GM18858 (cell line): Measurements from ENCODE around the gene TMEM218.

Experiments
- ATAC-seq: cut with Tn5 transposase; IDR thresholded peaks from one replicate; pipeline ENCODE4 v1.9.1; 2021; ENCODE audit not compliant: unreplicated experiment

TMEM218 gene

DNA sequence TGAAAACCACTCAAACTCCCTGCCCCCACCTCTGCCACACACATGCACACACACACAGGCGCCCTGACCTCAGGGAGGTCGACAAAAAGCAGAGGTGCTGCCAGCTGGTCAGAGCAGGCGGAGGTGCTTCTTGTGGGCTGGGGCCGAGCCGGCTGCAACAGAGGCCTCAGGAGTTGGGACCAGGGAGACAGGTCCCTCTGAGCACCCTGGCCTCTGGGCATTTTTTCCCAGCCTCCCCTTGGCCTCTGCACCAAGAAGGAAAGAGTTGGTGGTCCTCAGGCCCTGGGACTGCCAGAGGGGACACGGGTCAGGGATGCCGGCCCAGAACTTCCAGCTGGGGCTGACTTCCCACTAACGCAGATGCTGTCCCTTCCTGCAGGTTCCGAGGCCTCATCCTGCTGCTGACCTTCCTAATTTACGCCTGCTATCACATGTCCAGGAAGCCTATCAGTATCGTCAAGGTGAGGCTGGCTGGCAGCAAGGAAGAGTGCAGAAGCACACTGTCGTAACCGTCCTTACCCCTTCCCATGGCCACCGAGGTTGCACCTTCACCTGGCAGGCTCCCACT, 35.0 kb downstream of the TMEM218 start:
- no peak for ATAC-seq

DNA sequence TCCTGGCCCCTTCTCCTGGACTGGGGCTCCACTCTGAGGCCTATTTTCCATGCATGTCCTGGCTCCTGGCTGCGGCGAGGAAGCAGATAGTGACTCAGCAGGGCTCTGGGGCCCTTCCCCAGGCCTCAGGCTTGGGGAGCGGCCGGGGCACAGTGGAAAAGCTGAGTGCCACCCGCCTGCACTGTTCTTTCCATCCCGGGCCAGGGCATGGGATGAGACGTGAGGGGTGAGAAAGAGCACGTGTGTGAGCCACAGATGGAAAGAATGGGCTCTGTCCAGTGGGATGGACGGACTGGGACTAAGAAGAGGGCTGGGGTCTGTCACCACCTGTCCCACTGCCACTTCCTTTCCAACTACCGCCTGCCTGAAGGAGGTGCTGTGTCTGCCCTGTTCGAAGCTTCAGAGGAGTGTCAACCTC, 35.5 kb downstream of the TMEM218 start:
- no peak for ATAC-seq

DNA sequence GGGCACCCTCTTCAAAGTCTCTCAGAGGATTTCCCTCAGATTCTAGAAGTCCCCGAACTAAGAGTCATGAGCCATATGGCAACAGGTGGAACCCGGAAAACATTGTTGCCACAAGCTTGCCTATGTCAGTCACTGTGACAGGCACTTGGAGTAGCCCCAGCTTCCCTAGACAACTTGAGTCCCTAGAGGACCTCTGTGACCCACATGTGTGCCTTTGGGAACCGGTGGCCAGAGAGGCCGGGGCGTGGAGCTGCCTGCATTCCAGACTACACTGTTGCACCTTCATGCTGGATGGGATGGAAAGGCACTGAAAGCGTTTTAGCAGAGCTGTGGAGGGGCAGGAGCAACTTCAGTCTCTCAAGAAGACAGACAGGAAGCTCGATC, 36.2 kb downstream of the TMEM218 start:
- ATAC-seq = no peak

DNA sequence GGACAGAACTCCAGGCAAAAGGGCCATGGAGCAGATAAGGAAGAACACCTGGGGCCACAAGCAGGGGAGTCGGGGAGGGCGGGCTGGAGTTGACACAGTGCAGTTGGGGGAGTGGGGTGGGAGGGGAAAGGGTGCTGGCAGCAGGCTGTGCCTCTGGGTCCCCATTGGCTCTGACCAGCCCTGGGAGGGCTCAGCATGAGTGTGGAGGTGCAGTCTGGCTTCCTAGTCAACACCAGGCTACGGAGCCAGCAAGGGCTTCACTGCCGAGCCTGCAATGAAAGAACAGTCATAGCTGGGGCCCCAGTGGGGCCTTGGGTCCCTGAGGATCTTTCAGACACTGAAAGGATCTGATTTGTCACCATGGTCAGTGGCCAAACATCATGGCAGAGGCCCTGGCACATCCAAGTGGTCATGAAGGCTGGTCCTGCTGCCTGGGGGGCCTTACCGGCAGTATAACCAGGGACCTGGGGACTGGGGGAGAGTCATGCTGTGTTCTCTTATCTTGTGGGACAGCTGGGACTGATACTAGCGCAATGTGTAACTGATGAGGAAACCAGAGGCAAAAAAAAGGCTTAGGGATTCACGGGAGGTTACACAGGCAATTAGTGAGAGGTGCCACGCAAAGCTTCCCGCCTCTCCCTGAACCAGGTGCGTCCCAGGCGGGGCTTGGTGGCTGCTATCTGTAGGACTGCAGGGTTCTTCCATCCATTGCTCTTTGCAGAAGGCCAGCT, 36.8 kb downstream of the TMEM218 start:
- no peak for ATAC-seq

DNA sequence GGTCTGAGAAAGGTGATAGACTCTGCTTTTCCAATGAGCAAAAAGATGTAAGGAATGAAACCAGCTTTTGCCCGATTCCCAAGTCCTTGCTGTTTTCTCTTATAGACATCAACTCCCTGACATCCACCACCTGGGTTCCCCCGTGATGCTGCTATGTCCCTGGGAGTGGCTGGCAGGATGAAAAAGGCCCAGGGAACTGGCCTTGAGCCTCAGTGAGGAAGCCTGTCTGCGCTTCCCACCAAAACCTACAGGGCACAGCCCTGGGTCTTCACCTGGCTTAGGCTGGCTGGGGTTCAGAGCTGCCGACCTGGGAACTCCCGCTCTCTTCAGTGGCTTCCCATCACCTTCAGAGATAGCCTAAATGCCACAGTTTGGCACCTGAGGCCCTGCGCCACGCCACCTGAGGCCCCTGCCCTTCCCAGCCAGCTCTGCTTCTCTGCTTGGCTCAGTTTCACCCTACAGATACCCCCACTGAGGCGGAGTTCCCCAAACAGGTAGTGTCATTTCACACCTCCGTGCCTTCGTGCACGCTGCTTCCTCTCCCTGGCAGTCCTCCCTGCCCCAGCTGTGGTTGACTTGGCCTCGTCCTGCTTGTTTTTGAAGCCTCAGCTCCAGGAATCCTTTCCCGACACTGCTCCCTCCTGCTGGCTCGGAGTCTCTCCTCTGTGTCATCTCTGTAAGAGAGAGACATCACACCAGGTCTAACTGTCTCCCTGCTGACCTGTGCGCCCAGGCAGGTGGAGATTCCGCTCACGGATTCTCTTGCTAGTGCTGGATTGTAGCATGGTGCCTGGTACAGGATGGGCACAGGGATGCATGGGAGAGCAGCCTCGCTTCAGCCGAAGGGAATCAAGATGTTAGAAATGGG, 37.6 kb downstream of the TMEM218 start:
- ATAC-seq = no peak

DNA sequence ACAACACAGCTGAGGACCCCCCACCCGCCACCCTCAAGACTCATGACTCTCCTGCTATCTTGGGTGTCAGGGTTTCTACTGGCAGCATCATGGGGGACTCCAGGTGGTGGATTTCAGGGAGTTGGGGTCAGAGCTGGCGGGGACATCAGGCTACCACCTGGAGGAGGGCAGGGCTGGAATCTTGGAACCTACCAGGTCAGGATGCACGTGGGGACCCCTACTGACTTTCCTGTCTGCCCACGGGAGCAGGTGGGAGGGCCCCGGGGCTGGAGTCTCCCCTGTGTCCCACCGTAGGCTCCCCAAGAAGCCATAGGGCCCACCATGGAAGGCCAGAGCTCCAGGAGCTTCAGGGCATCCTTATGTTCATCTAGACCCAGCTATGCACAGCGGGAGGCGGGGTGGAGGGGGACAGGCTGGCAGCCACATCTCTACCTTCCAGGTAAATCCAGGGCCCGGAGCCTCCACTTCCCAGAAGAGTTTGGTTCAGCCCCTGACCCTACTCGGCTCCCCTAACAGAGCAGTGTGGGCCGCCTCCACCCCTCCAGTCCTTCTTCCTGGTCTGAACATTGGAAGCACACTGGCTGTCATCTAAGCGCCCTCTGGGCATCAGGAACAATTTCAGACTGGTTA, 38.4 kb downstream of the TMEM218 start:
- ATAC-seq = no peak

DNA sequence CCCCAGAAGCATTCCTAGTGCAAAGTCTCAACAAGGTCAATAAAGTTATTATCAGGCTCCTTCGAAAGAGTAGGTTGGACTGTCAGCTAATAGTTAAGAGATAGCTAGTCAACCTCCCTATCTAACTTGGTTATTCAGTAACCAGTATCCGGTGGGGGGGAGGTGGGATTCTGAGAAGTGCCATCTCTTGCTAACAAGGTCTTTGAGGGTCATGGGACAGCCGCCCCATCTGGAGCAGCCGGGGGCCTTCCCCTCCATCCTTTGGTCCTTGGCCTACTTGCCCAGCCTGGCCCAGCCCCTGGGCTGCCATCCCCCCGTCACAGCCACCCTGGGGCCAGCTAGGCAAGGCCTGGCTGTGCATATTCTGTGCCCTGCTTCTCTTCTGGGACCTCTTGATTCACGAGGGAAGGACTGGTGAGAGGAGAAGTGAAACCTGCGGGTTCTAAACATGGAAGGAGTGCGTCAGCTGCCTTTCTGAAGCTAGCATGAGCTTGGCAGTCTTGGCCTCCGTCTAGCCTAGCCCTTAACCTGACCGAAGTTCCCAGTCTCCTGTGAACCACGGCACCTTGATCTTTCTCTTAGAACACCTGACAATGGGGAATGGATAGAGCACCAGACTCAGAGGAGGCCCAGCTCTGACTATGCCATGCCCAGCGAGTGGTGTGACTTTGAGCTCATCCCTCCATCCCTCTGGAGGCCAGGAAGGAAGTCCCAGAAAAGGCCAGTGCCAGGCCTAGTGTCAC, 39.0 kb downstream of the TMEM218 start:
- ATAC-seq = peak; percentile 74

DNA sequence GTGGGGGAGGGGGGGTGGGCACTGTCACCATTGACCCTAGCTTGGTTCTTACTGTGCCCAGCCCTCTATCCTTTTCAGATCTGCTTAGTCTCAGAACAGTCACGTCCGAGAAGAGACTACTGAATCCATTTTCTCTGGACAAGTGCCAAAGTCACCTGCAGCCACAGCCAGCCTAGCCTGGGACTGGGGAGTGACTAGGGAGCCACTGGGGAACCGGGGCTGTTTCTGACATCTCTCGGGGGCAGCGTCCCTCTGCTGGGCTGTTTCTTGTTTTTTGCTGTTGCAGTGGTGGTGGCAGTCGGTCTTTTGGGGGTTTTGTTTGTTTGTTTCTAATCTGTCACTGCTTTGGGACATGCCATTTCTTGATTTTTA, 39.6 kb downstream of the TMEM218 start:
- ATAC-seq = no peak

DNA sequence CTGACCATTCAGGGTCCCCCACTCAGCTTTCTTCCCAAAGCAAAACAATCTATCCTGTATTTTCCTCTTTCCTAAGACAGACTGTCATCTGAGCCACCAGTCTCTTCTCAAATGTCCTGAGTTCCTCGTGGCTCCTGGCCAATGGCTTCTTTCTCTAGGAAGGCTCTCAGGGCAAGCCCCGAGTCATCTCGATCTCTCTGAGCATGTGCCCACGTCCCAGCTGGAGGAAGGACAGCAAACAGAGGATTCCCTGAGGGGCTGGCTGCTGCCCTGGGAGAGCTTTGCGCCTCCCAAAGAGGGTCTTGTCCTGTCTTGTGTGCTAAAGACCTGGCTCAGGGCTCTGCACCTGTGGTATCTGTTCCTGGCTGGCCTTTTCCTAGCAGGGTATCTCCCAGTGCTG, 40.0 kb downstream of the TMEM218 start:
- ATAC-seq = no peak

DNA sequence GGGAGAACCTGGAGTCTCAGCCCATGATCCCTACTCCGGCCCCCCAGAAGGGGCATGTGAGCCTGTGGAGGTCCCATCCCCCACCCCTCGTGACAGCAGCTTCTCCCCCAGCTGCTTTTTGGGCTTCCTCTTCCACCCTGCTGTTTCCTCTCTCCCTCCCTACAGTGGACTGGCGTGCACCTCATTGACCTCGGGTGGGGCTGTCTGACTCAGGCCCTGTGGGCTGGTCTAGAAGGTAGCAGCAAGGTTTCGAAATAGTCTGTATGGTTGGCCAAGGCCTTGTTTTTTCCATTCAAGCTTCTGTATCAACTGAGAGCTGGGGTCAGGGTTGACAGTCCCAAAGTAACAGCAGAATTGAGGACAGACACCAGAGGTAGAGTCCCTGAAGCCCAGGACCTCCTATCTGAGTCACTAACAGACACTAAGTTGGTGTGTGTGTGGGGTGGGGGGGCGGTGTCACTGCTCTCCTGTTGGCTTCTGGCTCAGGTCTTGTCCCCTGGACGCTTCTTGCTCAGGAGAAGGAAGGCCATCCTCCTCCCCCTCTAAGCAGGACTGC, 40.6 kb downstream of the TMEM218 start:
- ATAC-seq = peak; percentile 69

DNA sequence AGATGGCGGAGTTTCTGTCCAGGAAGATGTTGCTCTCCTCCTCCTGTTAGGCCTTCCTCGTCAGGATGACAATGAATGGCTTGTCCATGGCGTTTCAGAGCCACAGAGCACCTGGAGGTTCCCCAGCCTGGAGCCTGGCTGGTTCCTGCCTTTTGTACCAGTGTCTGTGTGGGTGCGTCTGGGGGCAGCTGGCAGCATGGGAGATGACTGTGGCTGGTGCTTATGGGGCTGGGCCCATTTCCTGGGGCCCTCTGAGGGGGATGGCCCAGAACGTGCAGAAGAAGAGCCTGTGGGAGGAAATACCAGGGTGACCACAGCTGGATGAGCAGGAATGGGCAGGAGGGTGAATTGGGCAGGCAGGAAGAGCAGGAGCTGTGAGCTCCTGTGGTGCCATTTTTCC, 41.6 kb downstream of the TMEM218 start:
- no peak for ATAC-seq

DNA sequence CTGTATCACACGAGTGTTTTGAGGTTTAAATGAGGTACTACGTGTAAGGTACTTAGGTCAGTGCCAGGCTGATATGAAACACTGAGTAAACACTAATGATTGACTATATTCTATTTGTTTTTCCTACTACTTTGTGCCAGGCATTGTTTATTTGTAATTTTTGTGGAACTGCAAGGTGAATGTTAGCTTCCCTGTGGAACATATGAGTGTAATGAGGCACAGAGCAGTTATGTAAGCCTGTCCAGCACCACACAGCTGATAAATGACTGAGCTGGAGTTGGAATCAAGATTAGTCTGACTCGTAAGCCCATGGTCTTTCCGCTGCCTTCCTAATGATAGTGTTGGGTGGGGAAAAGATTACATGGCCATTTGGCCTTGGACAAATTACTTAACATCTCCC, 42.4 kb downstream of the TMEM218 start:
- ATAC-seq = no peak

DNA sequence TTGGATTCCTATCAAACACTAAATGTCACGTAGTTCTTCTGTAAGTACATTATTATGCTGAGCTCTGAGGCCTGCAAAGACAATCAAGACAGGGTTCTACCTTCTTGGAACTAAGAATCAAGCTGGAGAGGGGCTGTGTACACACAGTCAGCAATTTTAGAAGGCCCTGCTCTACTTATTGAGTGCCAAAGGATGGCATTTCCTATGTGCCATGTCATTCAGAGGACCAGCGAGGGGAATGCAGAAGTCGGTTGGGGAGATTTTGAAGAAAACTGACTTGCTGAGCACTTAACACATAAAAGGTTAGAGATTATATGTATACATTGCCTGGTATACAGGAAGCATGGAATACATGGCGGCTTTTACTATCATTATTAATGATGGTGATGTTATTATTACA, 43.1 kb downstream of the TMEM218 start:
- ATAC-seq = no peak

DNA sequence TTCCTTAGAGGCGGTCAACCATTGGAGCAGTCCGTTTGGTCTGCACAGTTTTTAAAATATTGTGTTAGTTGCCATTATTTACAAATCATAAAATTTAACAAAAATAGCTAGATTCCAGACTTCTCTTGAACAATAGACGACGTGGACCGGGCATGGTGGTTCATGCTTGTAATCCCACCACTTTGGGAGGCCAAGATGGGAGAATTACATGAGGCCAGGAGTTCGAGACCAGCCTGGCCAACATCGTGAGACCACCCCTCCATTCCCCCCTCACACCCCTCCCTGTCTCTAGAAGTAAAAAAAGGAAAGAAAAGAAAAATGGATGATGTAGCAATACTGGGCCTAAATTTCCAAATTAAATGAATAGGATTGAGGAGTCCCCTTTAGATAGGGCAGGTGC, 47.4 kb downstream of the TMEM218 start:
- no peak for ATAC-seq

DNA sequence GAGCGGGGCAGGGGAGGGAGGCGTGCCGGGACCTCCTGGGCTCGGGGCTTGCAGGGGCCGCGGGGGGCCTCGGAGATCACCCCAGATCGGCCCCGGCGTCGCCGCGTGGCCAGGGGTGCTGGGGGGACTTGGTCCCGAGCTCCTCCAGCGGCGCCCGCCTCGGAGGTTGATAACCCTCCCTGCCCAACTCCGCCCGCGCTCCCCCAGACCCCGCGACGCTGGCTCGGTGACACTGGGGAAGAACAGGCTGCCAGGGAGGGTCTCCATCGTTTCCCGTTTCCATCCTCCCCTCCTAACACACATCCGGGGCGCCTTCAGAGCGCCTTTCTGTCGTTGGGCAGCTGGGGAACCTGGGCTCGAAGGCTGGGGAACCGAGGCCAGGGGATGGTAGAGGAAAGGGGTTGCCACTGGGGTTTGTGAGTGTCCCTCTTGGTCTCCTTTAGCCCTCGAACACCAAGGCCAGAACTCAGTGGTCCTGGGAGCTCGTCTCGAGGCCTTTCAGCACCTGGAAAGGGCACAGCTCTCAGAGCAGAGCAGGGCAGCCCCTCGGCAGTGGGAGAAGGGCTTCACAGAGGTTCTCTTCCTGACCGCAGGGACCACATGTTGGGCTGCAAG, 47.9 kb downstream of the TMEM218 start:
- peak; percentile 15 for ATAC-seq

DNA sequence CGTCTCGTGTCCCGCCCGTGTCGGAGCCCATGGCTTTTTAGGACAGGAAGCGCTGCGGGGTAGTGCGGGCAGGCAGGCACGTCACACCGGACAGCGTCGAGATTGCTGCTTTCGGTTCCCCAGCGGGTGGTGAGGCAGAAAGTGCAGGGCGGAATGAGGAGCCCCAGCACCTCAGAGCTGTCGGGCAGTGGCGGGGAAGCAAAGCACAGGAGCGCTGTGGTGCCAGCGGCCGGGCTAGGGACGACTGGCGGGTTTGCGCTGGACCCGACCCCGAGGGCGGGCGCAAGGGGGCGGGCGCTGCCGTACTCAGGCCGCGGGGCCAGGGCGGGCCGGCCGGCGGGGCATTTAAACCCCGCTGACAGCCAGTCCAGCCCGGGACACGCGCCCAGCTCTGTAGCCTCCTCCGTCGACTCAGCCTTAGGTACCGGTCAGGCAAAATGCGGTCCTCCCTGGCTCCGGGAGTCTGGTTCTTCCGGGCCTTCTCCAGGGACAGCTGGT, 48.4 kb downstream of the TMEM218 start, which contains the start of gene SLC37A2:
Gene SLC37A2 (plus strand): TSS at position 375 of the 498 bp plus-strand sequence. CDS start 63 bp downstream, at position 438.
- ATAC-seq = peak; percentile 84

DNA sequence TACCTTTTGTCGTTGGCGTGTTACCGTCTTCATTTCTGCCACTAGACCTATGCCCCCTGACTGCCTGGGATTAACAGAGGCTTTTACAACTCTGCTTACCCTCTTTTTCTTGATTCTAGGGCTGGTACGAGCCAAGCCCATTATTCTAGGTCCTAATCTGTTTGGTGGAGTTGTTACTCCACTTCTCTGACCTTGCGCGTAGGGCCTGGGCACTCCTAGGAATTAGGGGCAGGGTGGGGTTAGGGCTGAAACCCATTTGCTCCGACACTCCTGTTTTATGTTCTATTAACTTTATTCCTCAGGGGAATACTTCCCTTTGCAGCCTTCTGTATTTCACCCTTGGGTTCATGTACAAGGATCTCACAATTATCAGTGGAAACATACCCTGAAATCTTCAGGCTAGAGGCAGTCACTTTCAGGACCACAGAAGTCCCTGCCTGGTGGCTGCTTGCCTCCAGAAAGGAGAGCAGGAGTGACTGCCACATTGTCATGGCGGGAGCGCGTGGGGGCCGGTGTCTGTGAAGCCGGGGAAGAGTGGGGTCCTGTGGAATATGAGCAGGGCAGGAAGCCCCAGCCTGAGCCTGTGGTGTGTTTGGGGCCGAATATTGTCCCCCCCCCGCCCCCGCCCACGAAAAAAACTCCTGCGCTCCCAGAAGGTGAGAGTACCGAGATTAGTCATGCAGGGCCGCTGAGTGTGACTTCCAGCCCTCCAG, 49.1 kb downstream of the TMEM218 start:
- ATAC-seq = no peak

DNA sequence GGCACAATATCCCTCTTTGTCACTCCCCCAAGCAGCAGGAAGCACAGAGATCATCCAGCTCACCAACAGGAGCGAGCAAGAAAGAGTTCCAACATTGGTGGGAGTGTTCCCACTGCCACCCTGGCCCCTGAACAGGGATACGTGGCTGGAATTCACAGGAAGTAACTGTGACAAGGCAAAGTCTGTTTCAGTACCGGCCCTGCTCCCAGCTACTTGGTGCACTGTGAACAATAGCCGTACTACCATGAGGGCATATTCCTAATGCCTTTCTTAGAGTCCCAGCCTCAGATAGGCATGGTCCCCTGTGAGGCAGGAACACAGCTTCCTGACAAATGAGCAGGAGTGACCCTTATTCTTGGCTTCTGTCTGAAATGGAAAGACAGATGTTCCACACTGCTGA, 50.1 kb downstream of the TMEM218 start:
- no peak for ATAC-seq

DNA sequence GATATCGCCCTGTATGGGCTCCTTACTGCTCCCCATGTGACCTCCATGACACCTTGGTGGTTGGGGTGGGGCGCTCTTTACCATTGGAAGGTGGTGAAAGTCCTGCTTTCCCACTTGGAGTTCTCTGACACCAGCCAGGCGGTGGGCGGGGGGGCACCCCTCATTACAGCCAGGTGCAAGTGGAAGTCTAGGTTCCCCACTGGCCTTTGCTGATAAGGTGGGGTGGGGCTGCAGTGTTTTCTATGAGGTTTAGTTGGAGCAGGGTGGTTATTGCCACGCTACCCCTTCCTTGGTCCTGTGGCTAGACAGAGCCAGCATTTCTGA, 53.8 kb downstream of the TMEM218 start:
- no peak for ATAC-seq
